CD14-positive monocyte (primary cell): ENCODE data around the gene ABCF3. TPM values are rescaled to one million over a fixed set of nuclear protein-coding genes. Genes with fewer than 3 reads are reported as not detected.

Experiments used
- DNase-seq, 3 donors: peaks; one replicate each; pipeline ENCODE4 v3.0.0-alpha.2; 2011 to 2022
- H2AFZ ChIP-seq: 2 replicates; pipeline ENCODE4 v1.6.0; 2012; ENCODE audit warnings: mild to moderate bottlenecking, low read depth, low read length, inconsistent platforms; ENCODE audit not compliant: insufficient read depth, poor library complexity, severe bottlenecking
- H3K27ac ChIP-seq, 2 donors: 1 replicate in 1 of 2; 2 replicates in 1 of 2; pipeline ENCODE4 v1.5.1; 2012 to 2013; ENCODE audit warnings: low read length in 2 of 2, control low read depth in 1 of 2, inconsistent platforms in 1 of 2, low read depth in 1 of 2, mild to moderate bottlenecking in 1 of 2
- H3K27me3 ChIP-seq, 2 donors: one replicate each; pipeline versions ENCODE4 v1.6.0 to v1.6.1; 2011 to 2013; ENCODE audit warnings: low read length in 2 of 2; ENCODE audit not compliant: control insufficient read depth in 2 of 2, insufficient read depth in 2 of 2
- H3K36me3 ChIP-seq, 2 donors: replicated peaks in 1 of 2; 1 replicate in 1 of 2; 2 replicates in 1 of 2; pipeline versions ENCODE4 v1.5.1 to v1.6.1; 2012 to 2013; ENCODE audit warnings: low read length in 2 of 2, control low read depth in 1 of 2, inconsistent platforms in 1 of 2, mild to moderate bottlenecking in 1 of 2; ENCODE audit not compliant: insufficient read depth in 2 of 2, control insufficient read depth in 1 of 2
- H3K4me1 ChIP-seq, 2 donors: 1 replicate in 1 of 2; 2 replicates in 1 of 2; pipeline versions ENCODE4 v1.5.1 to v1.6.1; 2012 to 2013; ENCODE audit warnings: low read length in 2 of 2, control low read depth in 1 of 2, inconsistent platforms in 1 of 2, mild to moderate bottlenecking in 1 of 2, moderate library complexity in 1 of 2; ENCODE audit not compliant: insufficient read depth in 2 of 2, control insufficient read depth in 1 of 2
- H3K4me2 ChIP-seq: replicated peaks from 2 replicates; pipeline ENCODE3; 2012; ENCODE audit warnings: low read length, moderate library complexity, mild to moderate bottlenecking; ENCODE audit not compliant: poor library complexity, severe bottlenecking; ENCODE audit errors: extremely low read depth
- H3K4me3 ChIP-seq, 3 experiments: fragments of 200-600 bp in 1 of 3; sonication (generic) in 1 of 3; replicated peaks in 1 of 3; 1 replicate in 2 of 3; 2 replicates in 1 of 3; pipeline ENCODE4 v1.5.1; 2011 to 2013; ENCODE audit warnings: low read length in 3 of 3, mild to moderate bottlenecking in 3 of 3, control low read depth in 2 of 3, low read depth in 2 of 3, inconsistent platforms in 1 of 3, moderate library complexity in 1 of 3
- H3K79me2 ChIP-seq: 2 replicates; pipeline ENCODE4 v1.6.0; 2012; ENCODE audit warnings: mild to moderate bottlenecking, control low read depth, inconsistent platforms, low read length, moderate library complexity; ENCODE audit not compliant: insufficient read depth
- H3K9ac ChIP-seq: 2 replicates; pipeline ENCODE4 v1.6.0; 2017; ENCODE audit warnings: low read length, mild to moderate bottlenecking; ENCODE audit not compliant: insufficient read depth, poor library complexity, severe bottlenecking
- H3K9me3 ChIP-seq, 2 donors: replicated peaks in 1 of 2; 1 replicate in 1 of 2; 2 replicates in 1 of 2; pipeline versions ENCODE4 v1.5.1 to v1.6.1; 2012 to 2013; ENCODE audit warnings: low read length in 2 of 2, control low read depth in 1 of 2; ENCODE audit not compliant: control insufficient read depth in 1 of 2, insufficient read depth in 1 of 2
- H4K20me1 ChIP-seq: 2 replicates; pipeline ENCODE4 v1.6.0; 2012; ENCODE audit warnings: mild to moderate bottlenecking, low read length, control low read depth, moderate library complexity; ENCODE audit not compliant: insufficient read depth
- H3K27ac Mint-ChIP-seq, 7 donors: one replicate each; pipeline ENCODE4 v1.8.0; 2020; ENCODE audit warnings: mild to moderate bottlenecking in 7 of 7, mixed read lengths in 7 of 7, moderate library complexity in 6 of 7, inconsistent platforms in 2 of 7
- H3K27me3 Mint-ChIP-seq, 3 donors: one replicate each; pipeline ENCODE4 v1.8.0; 2021 to 2022; ENCODE audit warnings: low read depth in 3 of 3, mild to moderate bottlenecking in 3 of 3, mixed read lengths in 3 of 3, moderate library complexity in 3 of 3, inconsistent platforms in 1 of 3
- H3K36me3 Mint-ChIP-seq, 2 donors: one replicate each; pipeline ENCODE4 v1.8.0; 2020; ENCODE audit warnings: mixed read lengths in 2 of 2, inconsistent platforms in 1 of 2, mild to moderate bottlenecking in 1 of 2
- H3K4me1 Mint-ChIP-seq: one replicate; pipeline ENCODE4 v1.8.0; 2020; ENCODE audit warnings: mild to moderate bottlenecking, mixed read lengths
- H3K4me3 Mint-ChIP-seq, 2 donors: one replicate each; pipeline ENCODE4 v1.8.0; 2020; ENCODE audit warnings: mild to moderate bottlenecking in 2 of 2, mixed read lengths in 2 of 2, moderate library complexity in 1 of 2
- H3K9me3 Mint-ChIP-seq, 7 donors: one replicate each; pipeline ENCODE4 v1.8.0; 2020 to 2022; ENCODE audit warnings: mixed read lengths in 7 of 7, mild to moderate bottlenecking in 6 of 7, moderate library complexity in 6 of 7, inconsistent platforms in 2 of 7
- CTCF ChIP-seq: fragments of 200-600 bp; IDR thresholded peaks from one replicate; pipeline ENCODE4 v1.8.0; 2022; ENCODE audit warnings: antibody characterized with exemption, mild to moderate bottlenecking
- WGBS: methylation state at CpG from one replicate; pipeline ENCODE4 v1.1.5; 2013; ENCODE audit warnings: missing lambda C conversion rate; ENCODE audit not compliant: insufficient coverage; 5-methylcytosine and 5-hydroxymethylcytosine counted together
- intact Hi-C, 2 donors: fragments of 100-400 bp; cut with micrococcal nuclease; formaldehyde crosslinking; loops; one replicate each; pipeline versions ENCODE4 v1.15.0 to v1.15.1; 2023
- polyA plus RNA-seq, 3 donors: library from polyadenylated mRNA; depleted of rRNA in 1 of 3; unstranded in 2 of 3; stranded (reverse) in 1 of 3; fragments of 300-500 nt in 2 of 3; fragments of >200 nt in 1 of 3; fragmentation: Illumina TruSeq in 2 of 3; gene quantifications; 1 replicate in 2 of 3; 2 replicates in 1 of 3; pipeline ENCODE4 v1.2.3, GENCODE V29; 2012 to 2021

The ABCF3 gene
- polyA plus RNA-seq, 3 donors = 13.5 to 74.8 (median 13.9) TPM

- peaks cover 0 to 3% (median 0%) of the 10 kb centered on the region in 7 donors for H3K9me3 Mint-ChIP-seq
- Histone ChIP-seq H3K4me1 (no peaks in the 10 kb centered on the region), H3K79me2 (no peaks in the 10 kb centered on the region), H3K27me3 (no peaks in the 10 kb centered on the region), H3K27ac (no peak overlapping the region), H3K9ac (no peak overlapping the region), H2AFZ (no peak overlapping the region), H3K9me3 (no peaks in the 10 kb centered on the region), H3K4me3 (no peak overlapping the region), H3K36me3 (no peaks in the 10 kb centered on the region), H3K4me2 (no peak overlapping the region), H4K20me1 (no peaks in the 10 kb centered on the region)
- 95% methylated on average over 7 of the region's 8 CpGs for WGBS
- intact Hi-C loops = no loop called here
- no peak for DNase-seq
- H3K4me1 Mint-ChIP-seq = no peaks in the 10 kb centered on the region
- H3K36me3 Mint-ChIP-seq = no peaks in the 10 kb centered on the region
- no peak overlapping the region for H3K27ac Mint-ChIP-seq
- H3K4me3 Mint-ChIP-seq = no peak overlapping the region
- H3K27me3 Mint-ChIP-seq = peaks cover 9 to 22% (median 11%) of the 10 kb centered on the region in 3 donors
- no peak for TF ChIP-seq CTCF
Observed at GRCh38 chr3:184203526-184203925, 17.5 kb downstream of the ABCF3 start.

GRCh38 chr3:184209146-184209923 lies 23.3 kb downstream of the ABCF3 start:
- no peaks in the 10 kb centered on the region for H3K36me3 ChIP-seq
- Mint-ChIP-seq H3K9me3 (peaks cover 0 to 3% (median 0%) of the 10 kb centered on the region in 7 donors), H3K27me3 (peaks cover 20 to 30% (median 20%) of the 10 kb centered on the region in 3 donors), H3K27ac (no peak overlapping the region), H3K4me1 (no peaks in the 10 kb centered on the region), H3K36me3 (no peaks in the 10 kb centered on the region), H3K4me3 (no peak overlapping the region)
- H3K79me2 ChIP-seq = no peaks in the 10 kb centered on the region
- no peak for DNase-seq
- TF ChIP-seq CTCF = no peak
- no peaks in the 10 kb centered on the region for H3K4me1 ChIP-seq
- H3K27ac ChIP-seq = no peak overlapping the region
- no peaks in the 10 kb centered on the region for H4K20me1 ChIP-seq
- no peaks in the 10 kb centered on the region for H3K9me3 ChIP-seq
- H3K4me2 ChIP-seq = no peak overlapping the region
- intact Hi-C loops = no loop called here
- H2AFZ ChIP-seq = no peak overlapping the region
- H3K4me3 ChIP-seq = no peak overlapping the region
- 87% methylated on average over 9 of the region's 11 CpGs for WGBS
- H3K27me3 ChIP-seq = no peaks in the 10 kb centered on the region
- no peak overlapping the region for H3K9ac ChIP-seq
